Neural crest cell (in vitro differentiated cells): ENCODE results near the gene UBE2E1. TPM values are rescaled to one million over a fixed set of nuclear protein-coding genes. Genes with fewer than 3 reads are reported as not detected.
"Not testable (repeated sequence)": the region's sequence is repeated elsewhere in the genome, so short reads cannot be mapped to it uniquely, and the experiment has no call there.

Experiments used
- DNase-seq: peaks from one replicate; pipeline ENCODE4 v3.0.0; 2021; ENCODE audit warnings: low read depth, mixed read lengths, low spot score
- H3K27ac Mint-ChIP-seq: one replicate; pipeline ENCODE4 v1.8.0; 2021; ENCODE audit warnings: mild to moderate bottlenecking, mixed read lengths; ENCODE audit not compliant: unreplicated experiment
- H3K27me3 Mint-ChIP-seq: 2 replicates; pipeline ENCODE4 v1.8.0; 2021; ENCODE audit warnings: low read depth, mild to moderate bottlenecking, mixed read lengths
- H3K36me3 Mint-ChIP-seq: 2 replicates; pipeline ENCODE4 v1.8.0; 2021; ENCODE audit warnings: low read depth, mild to moderate bottlenecking, mixed read lengths
- H3K4me1 Mint-ChIP-seq: 2 replicates; pipeline ENCODE4 v1.8.0; 2021; ENCODE audit warnings: mixed read lengths
- H3K4me3 Mint-ChIP-seq: one replicate; pipeline ENCODE4 v1.8.0; 2021; ENCODE audit warnings: mild to moderate bottlenecking, mixed read lengths
- H3K9me3 Mint-ChIP-seq: 2 replicates; pipeline ENCODE4 v1.8.0; 2021; ENCODE audit warnings: mixed read lengths
- total RNA-seq: library from RNA; stranded (reverse); gene quantifications from 2 replicates; pipeline ENCODE4 v1.2.1, GENCODE V29; 2021
- TF ChIP-seq, protein P1 (sequence below): fragments of 200-600 bp; sonication (generic); conservative IDR thresholded peaks from 2 replicates; pipeline ENCODE4 v1.5.0; 2021; ENCODE audit warnings: antibody characterized with exemption, mild to moderate bottlenecking

The UBE2E1 gene
- total RNA-seq, 1 donor from 2014 or later, result 86.2 TPM

DNA sequence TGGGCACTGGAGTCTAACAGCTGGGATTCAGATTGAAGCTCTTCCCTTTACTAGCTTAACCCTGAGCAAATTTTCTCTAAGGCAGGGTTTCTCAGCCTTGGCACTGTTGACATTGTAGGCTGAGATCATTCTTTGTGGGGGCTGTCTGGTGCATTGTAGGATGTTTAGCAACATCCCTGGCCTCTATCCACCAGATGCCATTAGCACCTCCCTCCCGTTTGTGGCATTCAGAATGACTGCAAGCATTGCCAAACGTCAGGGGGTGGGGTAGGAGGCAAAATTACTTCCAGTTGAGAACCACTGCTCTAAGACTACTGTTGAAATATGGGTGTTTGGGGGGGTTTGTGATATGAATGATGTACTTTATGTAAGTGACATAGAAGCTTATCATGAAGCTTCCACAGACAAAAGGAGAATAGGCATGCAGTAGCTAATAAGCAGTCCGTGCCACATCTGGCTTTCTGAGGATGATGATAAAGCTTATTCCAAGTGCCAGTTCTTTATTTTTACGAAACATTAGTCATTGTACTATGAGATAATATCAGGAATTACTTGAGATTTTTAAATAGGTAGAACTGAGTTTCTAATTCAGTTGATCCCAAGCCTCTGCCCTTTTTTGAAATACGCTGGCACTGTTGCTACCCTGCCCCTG is 71.7 kb downstream of the UBE2E1 start:
- peaks cover 32% of the 10 kb centered on the region for H3K36me3 Mint-ChIP-seq
- TF ChIP-seq, protein P1, sequence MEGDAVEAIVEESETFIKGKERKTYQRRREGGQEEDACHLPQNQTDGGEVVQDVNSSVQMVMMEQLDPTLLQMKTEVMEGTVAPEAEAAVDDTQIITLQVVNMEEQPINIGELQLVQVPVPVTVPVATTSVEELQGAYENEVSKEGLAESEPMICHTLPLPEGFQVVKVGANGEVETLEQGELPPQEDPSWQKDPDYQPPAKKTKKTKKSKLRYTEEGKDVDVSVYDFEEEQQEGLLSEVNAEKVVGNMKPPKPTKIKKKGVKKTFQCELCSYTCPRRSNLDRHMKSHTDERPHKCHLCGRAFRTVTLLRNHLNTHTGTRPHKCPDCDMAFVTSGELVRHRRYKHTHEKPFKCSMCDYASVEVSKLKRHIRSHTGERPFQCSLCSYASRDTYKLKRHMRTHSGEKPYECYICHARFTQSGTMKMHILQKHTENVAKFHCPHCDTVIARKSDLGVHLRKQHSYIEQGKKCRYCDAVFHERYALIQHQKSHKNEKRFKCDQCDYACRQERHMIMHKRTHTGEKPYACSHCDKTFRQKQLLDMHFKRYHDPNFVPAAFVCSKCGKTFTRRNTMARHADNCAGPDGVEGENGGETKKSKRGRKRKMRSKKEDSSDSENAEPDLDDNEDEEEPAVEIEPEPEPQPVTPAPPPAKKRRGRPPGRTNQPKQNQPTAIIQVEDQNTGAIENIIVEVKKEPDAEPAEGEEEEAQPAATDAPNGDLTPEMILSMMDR, result no peak
- peaks cover 52% of the 10 kb centered on the region for H3K4me1 Mint-ChIP-seq
- H3K4me3 Mint-ChIP-seq, result no peak overlapping the region
- H3K9me3 Mint-ChIP-seq, result peaks cover 2% of the 10 kb centered on the region
- no peaks in the 10 kb centered on the region for H3K27me3 Mint-ChIP-seq
- H3K27ac Mint-ChIP-seq, result no peak overlapping the region
- DNase-seq, result no peak

DNA sequence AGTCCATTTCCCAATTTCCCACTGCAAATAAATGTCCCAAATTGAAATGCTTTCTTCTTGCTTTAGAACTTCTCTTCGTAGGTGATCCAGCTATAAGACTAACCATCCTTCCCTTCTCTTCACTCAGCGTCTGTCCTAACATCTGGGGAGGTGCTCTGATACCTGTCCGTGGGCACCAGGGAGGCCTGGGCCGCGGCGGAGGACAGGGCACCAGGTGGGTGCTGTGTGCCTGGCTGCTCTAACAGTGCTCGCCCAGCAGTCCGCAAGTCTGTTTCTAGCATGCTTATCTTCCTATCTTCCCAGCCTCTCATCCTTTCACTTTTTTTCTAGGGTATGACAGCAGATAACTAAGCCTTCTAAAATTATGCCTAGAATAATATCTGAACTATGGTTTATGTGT is 73.7 kb downstream of the UBE2E1 start:
- peaks cover 2% of the 10 kb centered on the region for H3K9me3 Mint-ChIP-seq
- H3K27ac Mint-ChIP-seq, result no peak overlapping the region
- peaks cover 39% of the 10 kb centered on the region for H3K36me3 Mint-ChIP-seq
- no peak overlapping the region for H3K4me3 Mint-ChIP-seq
- H3K4me1 Mint-ChIP-seq, result peaks cover 46% of the 10 kb centered on the region
- TF ChIP-seq, protein P1, result no peak
- DNase-seq, result no peak
- no peaks in the 10 kb centered on the region for H3K27me3 Mint-ChIP-seq

DNA sequence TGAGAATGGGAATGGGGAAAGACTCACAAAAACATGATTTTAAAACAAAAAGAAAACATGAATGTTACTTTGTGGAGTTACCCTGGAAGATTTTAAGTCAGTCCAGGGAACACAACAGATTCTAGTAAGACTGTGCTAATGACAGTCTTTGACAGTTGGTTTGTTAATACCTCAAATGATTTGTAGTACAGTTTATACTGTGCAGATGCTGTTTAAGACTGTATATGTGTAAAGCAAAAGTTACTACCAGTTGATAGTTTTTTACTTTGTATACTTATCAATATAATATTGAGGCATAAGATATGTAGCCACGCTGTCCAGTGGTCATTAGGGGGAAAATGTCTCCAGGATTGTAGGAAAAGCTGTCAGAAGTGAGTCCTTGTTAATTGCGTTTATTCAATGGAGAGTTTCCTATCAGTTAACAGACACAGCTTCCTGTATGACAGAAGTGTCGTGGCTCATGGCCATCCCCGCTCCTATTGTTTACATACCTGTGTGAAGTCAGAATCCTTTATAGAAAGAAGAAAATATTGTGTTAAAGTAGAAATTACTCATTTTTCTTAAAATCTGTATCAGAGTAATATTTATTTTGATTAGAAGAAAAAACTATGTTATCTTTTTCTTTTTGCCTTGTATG is 75.1 kb downstream of the UBE2E1 start:
- Mint-ChIP-seq H3K27ac (peak overlapping the region; percentile 52), H3K27me3 (no peaks in the 10 kb centered on the region), H3K4me3 (no peak overlapping the region), H3K4me1 (peaks cover 46% of the 10 kb centered on the region), H3K9me3 (peaks cover 2% of the 10 kb centered on the region), H3K36me3 (peaks cover 42% of the 10 kb centered on the region)
- no peak for DNase-seq
- TF ChIP-seq, protein P1, result no peak

DNA sequence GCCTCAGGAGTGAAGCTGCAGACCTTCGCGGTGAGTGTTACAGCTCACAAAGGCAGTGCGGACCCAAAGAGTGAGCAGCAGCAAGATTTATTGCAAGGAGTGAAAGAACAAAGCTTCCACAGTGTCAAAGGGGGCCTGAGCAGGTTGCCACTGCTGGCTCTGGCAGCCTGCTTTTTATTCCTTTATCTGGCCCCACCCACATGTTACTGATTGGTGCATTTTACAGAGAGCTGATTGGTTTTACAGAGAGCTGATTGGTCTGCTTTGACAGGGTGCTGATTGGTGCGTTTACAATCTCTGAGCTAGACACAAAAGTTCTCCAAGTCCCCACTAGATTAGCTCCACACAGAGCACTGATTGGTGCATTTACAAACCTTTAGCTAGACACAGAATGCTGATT is 76.2 kb downstream of the UBE2E1 start:
- not testable (repeated sequence) for H3K4me3 Mint-ChIP-seq, DNase-seq, H3K27me3 Mint-ChIP-seq, H3K9me3 Mint-ChIP-seq, H3K27ac Mint-ChIP-seq
- Mint-ChIP-seq H3K4me1 (peaks cover 34% of the 10 kb centered on the region), H3K36me3 (peaks cover 42% of the 10 kb centered on the region)

DNA sequence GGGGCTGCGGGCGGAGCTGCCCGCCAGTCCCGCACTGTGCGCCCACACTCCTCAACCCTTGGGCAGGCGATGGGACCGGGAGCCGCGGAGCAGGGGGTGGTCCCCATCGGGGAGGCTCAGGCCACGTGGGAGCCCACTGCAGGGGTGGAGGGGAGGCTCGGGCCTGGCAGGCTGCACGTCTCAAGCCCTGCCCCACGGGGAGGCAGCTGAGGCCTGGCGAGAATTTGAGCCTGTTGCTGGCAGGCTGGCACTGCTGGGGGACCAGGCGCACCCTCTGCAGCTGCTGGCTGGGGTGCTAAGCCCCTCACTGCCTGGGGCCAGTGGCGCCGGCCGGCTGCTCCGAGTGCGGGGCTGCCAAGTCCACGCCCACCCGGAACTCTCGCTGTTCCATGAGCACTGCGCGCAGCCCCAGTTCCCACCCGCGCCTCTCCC is 76.7 kb downstream of the UBE2E1 start:
- no peak for DNase-seq
- H3K27ac Mint-ChIP-seq, result no peak overlapping the region
- TF ChIP-seq, protein P1, result no peak
- H3K36me3 Mint-ChIP-seq, result peaks cover 39% of the 10 kb centered on the region
- H3K9me3 Mint-ChIP-seq, result peaks cover 2% of the 10 kb centered on the region
- peaks cover 29% of the 10 kb centered on the region for H3K4me1 Mint-ChIP-seq
- H3K27me3 Mint-ChIP-seq, result no peaks in the 10 kb centered on the region
- no peak overlapping the region for H3K4me3 Mint-ChIP-seq

DNA sequence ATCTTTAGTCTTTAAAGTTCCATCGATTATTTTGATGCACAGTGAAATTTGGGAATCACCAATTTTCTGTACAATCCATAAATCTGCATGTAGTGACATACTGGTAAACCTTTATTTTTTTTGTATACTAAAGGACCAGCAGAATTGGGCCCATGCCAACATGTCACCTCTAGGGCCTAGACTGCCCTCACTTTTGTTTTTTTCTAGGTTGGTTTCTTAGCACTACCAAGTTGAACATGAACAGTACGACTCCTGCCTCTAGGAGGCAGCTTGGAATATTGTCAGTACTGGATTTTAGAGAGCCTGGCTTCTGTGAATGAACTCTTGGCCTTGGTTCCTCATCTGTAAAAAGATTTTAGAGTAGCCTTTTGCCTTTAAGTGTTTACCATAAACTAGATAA is 78.7 kb downstream of the UBE2E1 start:
- peaks cover 24% of the 10 kb centered on the region for H3K4me1 Mint-ChIP-seq
- H3K27me3 Mint-ChIP-seq, result no peaks in the 10 kb centered on the region
- no peak for DNase-seq
- no peaks in the 10 kb centered on the region for H3K9me3 Mint-ChIP-seq
- no peak overlapping the region for H3K27ac Mint-ChIP-seq
- TF ChIP-seq, protein P1, result peak; percentile 39
- no peak overlapping the region for H3K4me3 Mint-ChIP-seq
- peaks cover 26% of the 10 kb centered on the region for H3K36me3 Mint-ChIP-seq
